SK-N-SH (cell line): ENCODE results near the gene CA5A. TPM values are rescaled to one million over a fixed set of nuclear protein-coding genes. Genes with fewer than 3 reads are reported as not detected.

ENCODE experiments used
- CTCF ChIA-PET: fragments of 300-600, 350-600 bp; formaldehyde crosslinking; extraction: SDS; loops from one replicate; lab custom pipeline; 2021; lab: Yijun Ruan, JAX
- POLR2A ChIA-PET: fragments of 350-600 bp; sonication (Branson Sonifier 250); formaldehyde crosslinking; extraction: SDS; loops from one replicate; lab custom pipeline; 2020; ENCODE audit warnings: antibody characterized with exemption, inconsistent platforms; lab: Yijun Ruan, JAX
- DNase-seq: peaks from one replicate; pipeline ENCODE4 v3.0.0; 2012
- H2AFZ ChIP-seq: fragments of 200-600 bp; sonication (generic); 2 replicates; pipeline ENCODE4 v1.8.1; 2016; ENCODE audit warnings: antibody characterized with exemption, mild to moderate bottlenecking, low read depth
- H3F3A ChIP-seq: fragments of 200-600 bp; sonication (generic); replicated peaks from 2 replicates; pipeline ENCODE3; 2016; ENCODE audit warnings: antibody characterized with exemption, mild to moderate bottlenecking; ENCODE audit not compliant: insufficient read depth
- H3K27ac ChIP-seq, 2 experiments: fragments of 200-500 bp in 1 of 2; fragments of 200-600 bp in 1 of 2; sonication (Bioruptor generic) in 1 of 2; sonication (generic), shearing (Covaris generic) in 1 of 2; 2 replicates each; pipeline versions ENCODE4 v1.5.1 to v1.6.1; 2014 to 2016; ENCODE audit warnings: low read depth in 2 of 2, inconsistent platforms in 1 of 2, low read length in 1 of 2, mild to moderate bottlenecking in 1 of 2, mixed read lengths in 1 of 2
- H3K27me3 ChIP-seq: fragments of 200-600 bp; sonication (generic), shearing (Covaris generic); 2 replicates; pipeline ENCODE4 v1.6.1; 2016; ENCODE audit warnings: mixed run types; ENCODE audit not compliant: insufficient read depth
- H3K36me3 ChIP-seq, 2 experiments: fragments of 200-500 bp in 1 of 2; fragments of 200-600 bp in 1 of 2; sonication (Bioruptor generic) in 1 of 2; sonication (generic) in 1 of 2; replicated peaks in 1 of 2; 2 replicates each; pipeline versions ENCODE3 to v1.5.1; 2014 to 2016; ENCODE audit warnings: low read length in 1 of 2, mild to moderate bottlenecking in 1 of 2; ENCODE audit not compliant: insufficient read depth in 2 of 2, control insufficient read depth in 1 of 2
- H3K4me1 ChIP-seq, 2 experiments: fragments of 200-500 bp in 1 of 2; fragments of 200-600 bp in 1 of 2; sonication (Bioruptor generic) in 1 of 2; sonication (generic), shearing (Covaris generic) in 1 of 2; 2 replicates each; pipeline versions ENCODE4 v1.5.1 to v1.6.1; 2014 to 2016; ENCODE audit warnings: low read depth in 1 of 2, low read length in 1 of 2, mixed run types in 1 of 2; ENCODE audit not compliant: insufficient read depth in 2 of 2, control insufficient read depth in 1 of 2
- H3K4me2 ChIP-seq: fragments of 200-600 bp; sonication (generic), shearing (Covaris generic); 2 replicates; pipeline ENCODE4 v1.6.1; 2017; ENCODE audit warnings: mixed run types
- H3K4me3 ChIP-seq, 2 experiments: fragments of 200-500 bp in 1 of 2; fragments of 200-600 bp in 1 of 2; sonication (Bioruptor generic) in 1 of 2; sonication (generic), shearing (Covaris generic) in 1 of 2; 2 replicates each; pipeline versions ENCODE4 v1.5.1 to v1.8.1; 2014 to 2016; ENCODE audit warnings: low read depth in 2 of 2, inconsistent platforms in 1 of 2, low read length in 1 of 2, mild to moderate bottlenecking in 1 of 2, mixed read lengths in 1 of 2, moderate library complexity in 1 of 2
- H3K79me2 ChIP-seq: fragments of 200-600 bp; sonication (generic); 2 replicates; pipeline ENCODE4 v1.8.1; 2017; ENCODE audit warnings: mild to moderate bottlenecking; ENCODE audit not compliant: insufficient read depth
- H3K9ac ChIP-seq: fragments of 200-600 bp; sonication (generic); 2 replicates; pipeline ENCODE4 v1.6.1; 2017; ENCODE audit warnings: mixed run types
- H3K9me2 ChIP-seq: fragments of 200-600 bp; sonication (generic); 2 replicates; pipeline ENCODE4 v1.6.1; 2017; ENCODE audit warnings: mixed run types
- H3K9me3 ChIP-seq: fragments of 200-600 bp; sonication (generic); 2 replicates; pipeline ENCODE4 v1.6.1; 2017; ENCODE audit warnings: mixed run types, mild to moderate bottlenecking, moderate library complexity
- H4K20me1 ChIP-seq: fragments of 200-600 bp; sonication (generic); 2 replicates; pipeline ENCODE4 v1.6.1; 2017; ENCODE audit warnings: mild to moderate bottlenecking, mixed run types; ENCODE audit not compliant: insufficient read depth
- CHD2 ChIP-seq: fragments of 150-350 bp; IDR thresholded peaks from 2 replicates; pipeline ENCODE4 v1.6.1; 2018; ENCODE audit warnings: low read length; ENCODE audit not compliant: partially characterized antibody
- FOSL2 ChIP-seq: IDR thresholded peaks from 2 replicates; pipeline ENCODE4 v1.4.0; 2012; ENCODE audit warnings: low read depth, mild to moderate bottlenecking, moderate library complexity, borderline replicate concordance
- FOXM1 ChIP-seq: IDR thresholded peaks from 2 replicates; pipeline ENCODE4 v1.4.0; 2012; ENCODE audit warnings: low read depth, mild to moderate bottlenecking
- GABPA ChIP-seq: IDR thresholded peaks from 2 replicates; pipeline ENCODE4 v1.4.0; 2012; ENCODE audit warnings: low read depth, mild to moderate bottlenecking
- JUND ChIP-seq: IDR thresholded peaks from 2 replicates; pipeline ENCODE4 v1.4.0; 2012
- PBX3 ChIP-seq: IDR thresholded peaks from 2 replicates; pipeline ENCODE4; 2012
- POLR2AphosphoS5 ChIP-seq: IDR thresholded peaks from 2 replicates; pipeline ENCODE4 v1.6.1; 2012; ENCODE audit warnings: low read depth, low read length
- RAD21 ChIP-seq: IDR thresholded peaks from 2 replicates; pipeline ENCODE4 v1.6.1; 2012; ENCODE audit warnings: mild to moderate bottlenecking, low read length
- RFX5 ChIP-seq: IDR thresholded peaks from 2 replicates; pipeline ENCODE4 v1.6.1; 2012; ENCODE audit warnings: mild to moderate bottlenecking, improper control_type of control experiment, low read length
- SIN3A ChIP-seq: IDR thresholded peaks from 2 replicates; pipeline ENCODE4 v1.6.1; 2012; ENCODE audit warnings: low read depth, mild to moderate bottlenecking, low read length, moderate library complexity, borderline replicate concordance
- TAF1 ChIP-seq: IDR thresholded peaks from 2 replicates; pipeline ENCODE4 v1.6.1; 2012; ENCODE audit warnings: low read depth, mild to moderate bottlenecking, low read length, moderate library complexity, borderline replicate concordance
- USF2 ChIP-seq: fragments of 150-350 bp; IDR thresholded peaks from 2 replicates; pipeline ENCODE4 v1.6.1; 2017; ENCODE audit warnings: antibody characterized with exemption, low read length, low read depth, borderline replicate concordance
- ZBTB33 ChIP-seq: IDR thresholded peaks from 2 replicates; pipeline ENCODE4 v1.4.0; 2012; ENCODE audit warnings: low read depth, borderline replicate concordance
- WGBS: methylation state at CpG from one replicate; pipeline ENCODE4 v1.1.6; 2017; ENCODE audit warnings: low lambda C conversion rate; 5-methylcytosine and 5-hydroxymethylcytosine counted together
- polyA plus RNA-seq, 3 experiments: library from polyadenylated mRNA; depleted of rRNA; stranded (reverse); fragments of >200 nt; gene quantifications; 2 replicates each; pipeline ENCODE4 v1.2.3, GENCODE V29; 2012
- TF ChIP-seq, protein P1 (sequence below): IDR thresholded peaks from 2 replicates; pipeline ENCODE4 v1.6.1; 2012; ENCODE audit warnings: mild to moderate bottlenecking, low read depth, low read length, moderate library complexity

CA5A gene
- polyA plus RNA-seq, 1 of the 3 experiments (the other 2 are of a cell fraction): not detected

- Histone ChIP-seq H3K9ac (no peak overlapping the region), H3K4me2 (no peak overlapping the region), H3K27ac (no peak overlapping the region), H3F3A (no peaks in the 10 kb centered on the region), H3K27me3 (no peaks in the 10 kb centered on the region), H4K20me1 (no peaks in the 10 kb centered on the region), H2AFZ (no peak overlapping the region), H3K4me3 (no peak overlapping the region), H3K36me3 (no peaks in the 10 kb centered on the region), H3K9me2 (no peaks in the 10 kb centered on the region), H3K9me3 (no peaks in the 10 kb centered on the region), H3K4me1 (no peaks in the 10 kb centered on the region), H3K79me2 (no peaks in the 10 kb centered on the region)
- ChIA-PET POLR2A (interaction anchor here (1.0 kb wide), 1 partner anchor 11 kb away, joined by 3 read pairs; the partner anchor contains the start of gene BANP), CTCF (interaction anchor here (1.3 kb wide), 1 partner anchor 90 kb away, joined by 4 read pairs; no protein-coding TSS in a partner anchor)
- no peak for TF ChIP-seq ZBTB33
- no peak for TF ChIP-seq FOXM1
- TF ChIP-seq FOSL2: no peak
- TF ChIP-seq POLR2AphosphoS5: no peak
- TF ChIP-seq CHD2: no peak
- TF ChIP-seq TAF1: no peak
- TF ChIP-seq SIN3A: no peak
- TF ChIP-seq RFX5: no peak
- TF ChIP-seq RAD21: no peak
- TF ChIP-seq PBX3: no peak
- no peak for TF ChIP-seq GABPA
- no peak for TF ChIP-seq JUND
- TF ChIP-seq, protein P1, sequence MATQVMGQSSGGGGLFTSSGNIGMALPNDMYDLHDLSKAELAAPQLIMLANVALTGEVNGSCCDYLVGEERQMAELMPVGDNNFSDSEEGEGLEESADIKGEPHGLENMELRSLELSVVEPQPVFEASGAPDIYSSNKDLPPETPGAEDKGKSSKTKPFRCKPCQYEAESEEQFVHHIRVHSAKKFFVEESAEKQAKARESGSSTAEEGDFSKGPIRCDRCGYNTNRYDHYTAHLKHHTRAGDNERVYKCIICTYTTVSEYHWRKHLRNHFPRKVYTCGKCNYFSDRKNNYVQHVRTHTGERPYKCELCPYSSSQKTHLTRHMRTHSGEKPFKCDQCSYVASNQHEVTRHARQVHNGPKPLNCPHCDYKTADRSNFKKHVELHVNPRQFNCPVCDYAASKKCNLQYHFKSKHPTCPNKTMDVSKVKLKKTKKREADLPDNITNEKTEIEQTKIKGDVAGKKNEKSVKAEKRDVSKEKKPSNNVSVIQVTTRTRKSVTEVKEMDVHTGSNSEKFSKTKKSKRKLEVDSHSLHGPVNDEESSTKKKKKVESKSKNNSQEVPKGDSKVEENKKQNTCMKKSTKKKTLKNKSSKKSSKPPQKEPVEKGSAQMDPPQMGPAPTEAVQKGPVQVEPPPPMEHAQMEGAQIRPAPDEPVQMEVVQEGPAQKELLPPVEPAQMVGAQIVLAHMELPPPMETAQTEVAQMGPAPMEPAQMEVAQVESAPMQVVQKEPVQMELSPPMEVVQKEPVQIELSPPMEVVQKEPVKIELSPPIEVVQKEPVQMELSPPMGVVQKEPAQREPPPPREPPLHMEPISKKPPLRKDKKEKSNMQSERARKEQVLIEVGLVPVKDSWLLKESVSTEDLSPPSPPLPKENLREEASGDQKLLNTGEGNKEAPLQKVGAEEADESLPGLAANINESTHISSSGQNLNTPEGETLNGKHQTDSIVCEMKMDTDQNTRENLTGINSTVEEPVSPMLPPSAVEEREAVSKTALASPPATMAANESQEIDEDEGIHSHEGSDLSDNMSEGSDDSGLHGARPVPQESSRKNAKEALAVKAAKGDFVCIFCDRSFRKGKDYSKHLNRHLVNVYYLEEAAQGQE: no peak
- TF ChIP-seq USF2: no peak
- 86% methylated on average over 13 of the region's 13 CpGs for WGBS
- DNase-seq: no peak
These were observed 3.5 kb upstream of the CA5A start for GRCh38 chr16:87939562-87940423.
